Measurements from ENCODE around the gene NVL.

NVL gene

GRCh38 chr1:224253721-224254120, 76.3 kb downstream of the NVL start:
- Mint-ChIP-seq H3K36me3 (ENCODE audit: low read depth) (peaks cover 27% of the 10 kb centered on the region), H3K27ac (no peak overlapping the region), H3K27me3 (ENCODE audit: low read depth) (no peaks in the 10 kb centered on the region), H3K4me3 (no peak overlapping the region), H3K4me1 (ENCODE audit: low read depth) (peaks cover 13% of the 10 kb centered on the region), H3K9me3 (no peaks in the 10 kb centered on the region)
- no peak for DNase-seq (ENCODE audit: low spot score)

- H3K4me1 Mint-ChIP-seq (ENCODE audit: low read depth): peaks cover 5% of the 10 kb centered on the region
- H3K36me3 Mint-ChIP-seq (ENCODE audit: low read depth): peaks cover 32% of the 10 kb centered on the region
- no peak overlapping the region for H3K4me3 Mint-ChIP-seq
- H3K9me3 Mint-ChIP-seq: no peaks in the 10 kb centered on the region
- no peak for DNase-seq (ENCODE audit: low spot score)
- H3K27ac Mint-ChIP-seq: no peak overlapping the region
- no peaks in the 10 kb centered on the region for H3K27me3 Mint-ChIP-seq (ENCODE audit: low read depth)
Observed at GRCh38 chr1:224252479-224252878, 77.5 kb downstream of the NVL start.

- peaks cover 30% of the 10 kb centered on the region for H3K36me3 Mint-ChIP-seq (ENCODE audit: low read depth)
- DNase-seq (ENCODE audit: low spot score): no peak
- no peak overlapping the region for H3K27ac Mint-ChIP-seq
- H3K4me1 Mint-ChIP-seq (ENCODE audit: low read depth): peaks cover 4% of the 10 kb centered on the region
- H3K27me3 Mint-ChIP-seq (ENCODE audit: low read depth): no peaks in the 10 kb centered on the region
- H3K4me3 Mint-ChIP-seq: no peak overlapping the region
- H3K9me3 Mint-ChIP-seq: no peaks in the 10 kb centered on the region
Observed at GRCh38 chr1:224251741-224252146, 78.2 kb downstream of the NVL start.

- Mint-ChIP-seq H3K4me1 (ENCODE audit: low read depth) (peaks cover 15% of the 10 kb centered on the region), H3K36me3 (ENCODE audit: low read depth) (peaks cover 37% of the 10 kb centered on the region)
- no peak for DNase-seq (ENCODE audit: low spot score)
Observed at GRCh38 chr1:224245188-224245587, 84.8 kb downstream of the NVL start.

GRCh38 chr1:224238756-224239155, 91.2 kb downstream of the NVL start:
- H3K4me3 Mint-ChIP-seq: no peak overlapping the region
- no peaks in the 10 kb centered on the region for H3K9me3 Mint-ChIP-seq
- no peak overlapping the region for H3K27ac Mint-ChIP-seq
- no peaks in the 10 kb centered on the region for H3K27me3 Mint-ChIP-seq (ENCODE audit: low read depth)
- no peak for DNase-seq (ENCODE audit: low spot score)
- H3K36me3 Mint-ChIP-seq (ENCODE audit: low read depth): peaks cover 24% of the 10 kb centered on the region
- H3K4me1 Mint-ChIP-seq (ENCODE audit: low read depth): no peaks in the 10 kb centered on the region

More at GRCh38 chr1:224245188-224245587, 84.8 kb downstream of the NVL start:
- Mint-ChIP-seq H3K9me3 (no peaks in the 10 kb centered on the region), H3K27ac (peak overlapping the region; percentile 93), H3K4me3 (peak overlapping the region; percentile 51), H3K27me3 (ENCODE audit: low read depth) (no peaks in the 10 kb centered on the region)

- peaks cover 24% of the 10 kb centered on the region for H3K36me3 Mint-ChIP-seq (ENCODE audit: low read depth)
- H3K27ac Mint-ChIP-seq: no peak overlapping the region
Observed at GRCh38 chr1:224238212-224238611, 91.8 kb downstream of the NVL start.

GRCh38 chr1:224237119-224237881, 92.7 kb downstream of the NVL start:
- no peak overlapping the region for H3K4me3 Mint-ChIP-seq
- H3K4me1 Mint-ChIP-seq (ENCODE audit: low read depth): peaks cover 1% of the 10 kb centered on the region
- H3K27me3 Mint-ChIP-seq (ENCODE audit: low read depth): no peaks in the 10 kb centered on the region
- DNase-seq (ENCODE audit: low spot score): no peak
- H3K27ac Mint-ChIP-seq: no peak overlapping the region
- H3K36me3 Mint-ChIP-seq (ENCODE audit: low read depth): peaks cover 32% of the 10 kb centered on the region
- H3K9me3 Mint-ChIP-seq: no peaks in the 10 kb centered on the region

More at GRCh38 chr1:224238212-224238611, 91.8 kb downstream of the NVL start:
- Mint-ChIP-seq H3K27me3 (ENCODE audit: low read depth) (no peaks in the 10 kb centered on the region), H3K4me1 (ENCODE audit: low read depth) (no peaks in the 10 kb centered on the region), H3K4me3 (no peak overlapping the region), H3K9me3 (no peaks in the 10 kb centered on the region)
- no peak for DNase-seq (ENCODE audit: low spot score)

- Mint-ChIP-seq H3K9me3 (no peaks in the 10 kb centered on the region), H3K27ac (no peak overlapping the region), H3K27me3 (ENCODE audit: low read depth) (no peaks in the 10 kb centered on the region), H3K4me3 (no peak overlapping the region), H3K36me3 (ENCODE audit: low read depth) (peaks cover 33% of the 10 kb centered on the region), H3K4me1 (ENCODE audit: low read depth) (peaks cover 1% of the 10 kb centered on the region)
- no peak for DNase-seq (ENCODE audit: low spot score)
Observed at GRCh38 chr1:224235813-224236493, 94.0 kb downstream of the NVL start.

GRCh38 chr1:224234017-224234416, 96.0 kb downstream of the NVL start:
- Mint-ChIP-seq H3K9me3 (no peaks in the 10 kb centered on the region), H3K4me1 (ENCODE audit: low read depth) (peaks cover 1% of the 10 kb centered on the region), H3K4me3 (no peak overlapping the region), H3K27ac (no peak overlapping the region), H3K27me3 (ENCODE audit: low read depth) (no peaks in the 10 kb centered on the region), H3K36me3 (ENCODE audit: low read depth) (peaks cover 43% of the 10 kb centered on the region)
- DNase-seq (ENCODE audit: low spot score): no peak

- H3K4me3 Mint-ChIP-seq: no peak overlapping the region
- H3K27me3 Mint-ChIP-seq (ENCODE audit: low read depth): no peaks in the 10 kb centered on the region
- H3K9me3 Mint-ChIP-seq: no peaks in the 10 kb centered on the region
- no peak overlapping the region for H3K27ac Mint-ChIP-seq
- peaks cover 28% of the 10 kb centered on the region for H3K36me3 Mint-ChIP-seq (ENCODE audit: low read depth)
- no peak for DNase-seq (ENCODE audit: low spot score)
- no peaks in the 10 kb centered on the region for H3K4me1 Mint-ChIP-seq (ENCODE audit: low read depth)
Observed at GRCh38 chr1:224226849-224227502, 103.0 kb downstream of the NVL start.

GRCh38 chr1:224223819-224224714, 105.9 kb downstream of the NVL start:
- Mint-ChIP-seq H3K9me3 (no peaks in the 10 kb centered on the region), H3K36me3 (ENCODE audit: low read depth) (peaks cover 11% of the 10 kb centered on the region), H3K4me1 (ENCODE audit: low read depth) (no peaks in the 10 kb centered on the region), H3K27ac (no peak overlapping the region), H3K27me3 (ENCODE audit: low read depth) (no peaks in the 10 kb centered on the region), H3K4me3 (no peak overlapping the region)
- no peak for DNase-seq (ENCODE audit: low spot score)

- no peak for DNase-seq (ENCODE audit: low spot score)
- Mint-ChIP-seq H3K36me3 (ENCODE audit: low read depth) (no peaks in the 10 kb centered on the region), H3K27me3 (ENCODE audit: low read depth) (no peaks in the 10 kb centered on the region)
Observed at GRCh38 chr1:224219612-224220059, 110.3 kb downstream of the NVL start.

GRCh38 chr1:224219011-224219611, 110.9 kb downstream of the NVL start:
- Mint-ChIP-seq H3K27ac (no peak overlapping the region), H3K9me3 (no peaks in the 10 kb centered on the region), H3K27me3 (ENCODE audit: low read depth) (no peaks in the 10 kb centered on the region), H3K4me3 (no peak overlapping the region), H3K36me3 (ENCODE audit: low read depth) (no peaks in the 10 kb centered on the region), H3K4me1 (ENCODE audit: low read depth) (no peaks in the 10 kb centered on the region)
- no peak for DNase-seq (ENCODE audit: low spot score)

More at GRCh38 chr1:224219612-224220059, 110.3 kb downstream of the NVL start:
- Mint-ChIP-seq H3K9me3 (no peaks in the 10 kb centered on the region), H3K4me3 (no peak overlapping the region), H3K27ac (no peak overlapping the region), H3K4me1 (ENCODE audit: low read depth) (no peaks in the 10 kb centered on the region)

Data from T-helper 2 cell treated with Interferon-gamma antibody and Interleukin-4, amounts not matched to agents 5 μg/mL and 100 μg/mL, for 36 hours (primary cell).